Aorta (tissue), 5 donors: ENCODE data around the gene HOXD10. TPM values are rescaled to one million over a fixed set of nuclear protein-coding genes. Genes with fewer than 3 reads are reported as not detected.

Source experiments
- ATAC-seq: fragments of 200-7000 bp; cut with Tn5 transposase; one replicate; pipeline ENCODE4 v1.9.1; 2022; ENCODE audit warnings: moderate library complexity; ENCODE audit not compliant: low FRiP score
- DNase-seq, 2 donors: peaks; one replicate each; pipeline ENCODE4 v3.0.0-alpha.2; 2020
- H3K27ac ChIP-seq, 2 donors: one replicate each; pipeline ENCODE4 v1.5.1; 2013; ENCODE audit warnings: low read length in 2 of 2, mild to moderate bottlenecking in 2 of 2, moderate library complexity in 2 of 2, control low read depth in 1 of 2, inconsistent platforms in 1 of 2, low read depth in 1 of 2
- H3K27me3 ChIP-seq, 2 donors: one replicate each; pipeline ENCODE4 v1.6.1; 2013; ENCODE audit warnings: control low read depth in 1 of 2, low read length in 1 of 2, mild to moderate bottlenecking in 1 of 2, moderate library complexity in 1 of 2; ENCODE audit not compliant: insufficient read depth in 2 of 2, control insufficient read depth in 1 of 2
- H3K36me3 ChIP-seq, 2 donors: one replicate each; pipeline ENCODE4 v1.6.1; 2013; ENCODE audit warnings: control low read depth in 1 of 2, low read length in 1 of 2, mild to moderate bottlenecking in 1 of 2; ENCODE audit not compliant: insufficient read depth in 2 of 2, control insufficient read depth in 1 of 2
- H3K4me1 ChIP-seq, 2 donors: one replicate each; pipeline ENCODE4 v1.6.1; 2013; ENCODE audit warnings: low read length in 2 of 2, control low read depth in 1 of 2, mild to moderate bottlenecking in 1 of 2, moderate library complexity in 1 of 2; ENCODE audit not compliant: insufficient read depth in 2 of 2, control insufficient read depth in 1 of 2
- H3K4me3 ChIP-seq, 2 donors: one replicate each; pipeline ENCODE4 v1.5.1; 2013; ENCODE audit warnings: low read length in 2 of 2, control low read depth in 1 of 2, mild to moderate bottlenecking in 1 of 2
- H3K9me3 ChIP-seq: one replicate; pipeline ENCODE4 v1.6.1; 2013; ENCODE audit warnings: mild to moderate bottlenecking, low read length; ENCODE audit not compliant: control insufficient read depth
- WGBS, 2 donors: extraction: QIAGEN DNeasy Blood & Tissue Kit; methylation state at CpG; one replicate each; pipeline ENCODE4 v1.1.7; 2013; 5-methylcytosine and 5-hydroxymethylcytosine counted together
- intact Hi-C, 2 donors: fragments of 100-400 bp; cut with DNase I; formaldehyde crosslinking; loops; one replicate each; pipeline versions ENCODE4 v1.14.2 to v1.15.0; 2022
- polyA plus RNA-seq, 2 donors: library from polyadenylated mRNA; stranded (reverse); fragments of 200-250 nt; gene quantifications; one replicate each; pipeline ENCODE4 v1.2.3, GENCODE V29; 2013
- total RNA-seq, 2 donors: library from RNA; stranded (reverse); fragmentation: NEBNext Ultra II Directional; extraction: Animal tissue kit (Norgen Biotek cat#: 25700); gene quantifications; one replicate each; pipeline ENCODE4 v1.2.1, GENCODE V29; 2021
- donor health status: healthy with polysubstance abuse.
- donor health status: Bipolar disorder and iron deficiency.
- donor health status: DM: no; HTN: no; CAD: no.
- donor health status: DM: no; HTN: no; CAD: no.
- donor health status: DM: yes; HTN: yes; CAD: no.

HOXD10 gene
- total and polyA plus RNA-seq, 4 donors = 1.4 TPM; not detected in 3

GRCh38 chr2:176114120-176114929 is 2.3 kb upstream of the HOXD10 start:
- intact Hi-C loops = no loop called here
- ATAC-seq (no peak), DNase-seq (no peak)
- Histone ChIP-seq H3K4me3 (no peak overlapping the region), H3K27ac (no peak overlapping the region), H3K4me1 (no peaks in the 10 kb centered on the region), H3K36me3 (no peaks in the 10 kb centered on the region), H3K9me3 (no peaks in the 10 kb centered on the region), H3K27me3 (no peaks in the 10 kb centered on the region)
- WGBS, 2 donors = 30 to 34% methylated on average over 26 of the region's 26 CpGs

GRCh38 chr2:176114930-176115625 is 1.5 kb upstream of the HOXD10 start:
- no peak overlapping the region for H3K4me3 ChIP-seq
- DNase-seq (no peak), ATAC-seq (no peak)
- H3K9me3 ChIP-seq = no peaks in the 10 kb centered on the region
- no peaks in the 10 kb centered on the region for H3K36me3 ChIP-seq
- H3K27ac ChIP-seq = no peak overlapping the region
- no peaks in the 10 kb centered on the region for H3K27me3 ChIP-seq
- no peaks in the 10 kb centered on the region for H3K4me1 ChIP-seq
- WGBS, 2 donors = 36 to 42% methylated on average over 16 of the region's 16 CpGs
- intact Hi-C loops = loop anchor here in 1 of 2 donors (5.0 kb wide), 1 partner anchor 1032 kb away; no protein-coding TSS in a partner anchor

GRCh38 chr2:176117162-176117822 is 714 bp downstream of the HOXD10 start:
- H3K36me3 ChIP-seq = no peaks in the 10 kb centered on the region
- DNase-seq (no peak), ATAC-seq (no peak)
- no peaks in the 10 kb centered on the region for H3K9me3 ChIP-seq
- H3K4me3 ChIP-seq = no peak overlapping the region
- 14 to 17% methylated on average over 38 to 40 of the region's 40 CpGs for WGBS, 2 donors
- no peaks in the 10 kb centered on the region for H3K27me3 ChIP-seq
- H3K27ac ChIP-seq = no peak overlapping the region
- H3K4me1 ChIP-seq = no peaks in the 10 kb centered on the region
- intact Hi-C loops = loop anchor here in 1 of 2 donors (5.0 kb wide), 1 partner anchor 1030 kb away; no protein-coding TSS in a partner anchor

- H3K4me1 ChIP-seq = no peaks in the 10 kb centered on the region
- DNase-seq (no peak), ATAC-seq (no peak)
- intact Hi-C loops = loop anchor here in 1 of 2 donors (5.0 kb wide), 1 partner anchor 1029 kb away; no protein-coding TSS in a partner anchor
- no peak overlapping the region for H3K27ac ChIP-seq
- H3K27me3 ChIP-seq = no peaks in the 10 kb centered on the region
- no peak overlapping the region for H3K4me3 ChIP-seq
- WGBS, 2 donors = 14 to 19% methylated on average over 11 of the region's 11 CpGs
- no peaks in the 10 kb centered on the region for H3K9me3 ChIP-seq
- no peaks in the 10 kb centered on the region for H3K36me3 ChIP-seq
Observed at GRCh38 chr2:176117823-176118371, 1.3 kb downstream of the HOXD10 start.

- intact Hi-C loops = loop anchor here in 1 of 2 donors (5.0 kb wide), 1 partner anchor 1029 kb away; no protein-coding TSS in a partner anchor
Observed at GRCh38 chr2:176118601-176119339, 2.2 kb downstream of the HOXD10 start.

GRCh38 chr2:176120364-176121189 is 4.0 kb downstream of the HOXD10 start:
- no peaks in the 10 kb centered on the region for H3K27me3 ChIP-seq
- H3K36me3 ChIP-seq = no peaks in the 10 kb centered on the region
- no peaks in the 10 kb centered on the region for H3K4me1 ChIP-seq
- WGBS, 2 donors = 34 to 35% methylated on average over 13 of the region's 13 CpGs
- DNase-seq = no peak
- H3K9me3 ChIP-seq = no peaks in the 10 kb centered on the region
- intact Hi-C loops = no loop called here
- ATAC-seq = no peak
- H3K27ac ChIP-seq = no peak overlapping the region
- H3K4me3 ChIP-seq = no peak overlapping the region

More at GRCh38 chr2:176118601-176119339, 2.2 kb downstream of the HOXD10 start:
- Histone ChIP-seq H3K4me3 (no peak overlapping the region), H3K4me1 (no peaks in the 10 kb centered on the region), H3K27me3 (no peaks in the 10 kb centered on the region), H3K27ac (no peak overlapping the region), H3K9me3 (no peaks in the 10 kb centered on the region), H3K36me3 (no peaks in the 10 kb centered on the region)
- WGBS, 2 donors = 23 to 24% methylated on average over 24 of the region's 24 CpGs
- ATAC-seq (no peak), DNase-seq (no peak)

- 16 to 19% methylated on average over 53 of the region's 53 CpGs for WGBS, 2 donors
- no peaks in the 10 kb centered on the region for H3K27me3 ChIP-seq
- no peak for ATAC-seq
- H3K27ac ChIP-seq = no peak overlapping the region
- no peaks in the 10 kb centered on the region for H3K9me3 ChIP-seq
- intact Hi-C loops = no loop called here
- no peak overlapping the region for H3K4me3 ChIP-seq
- H3K4me1 ChIP-seq = no peaks in the 10 kb centered on the region
- H3K36me3 ChIP-seq = no peaks in the 10 kb centered on the region
- DNase-seq = no peak
Observed at GRCh38 chr2:176121190-176122051, 4.8 kb downstream of the HOXD10 start.
